ENCODE results near the gene HUNK. TPM values are rescaled to one million over a fixed set of nuclear protein-coding genes. Genes with fewer than 3 reads are reported as not detected.

The HUNK gene
- total and polyA plus RNA-seq, 12 donors: 0.13 to 1.4 (median 0.54) TPM

DNA sequence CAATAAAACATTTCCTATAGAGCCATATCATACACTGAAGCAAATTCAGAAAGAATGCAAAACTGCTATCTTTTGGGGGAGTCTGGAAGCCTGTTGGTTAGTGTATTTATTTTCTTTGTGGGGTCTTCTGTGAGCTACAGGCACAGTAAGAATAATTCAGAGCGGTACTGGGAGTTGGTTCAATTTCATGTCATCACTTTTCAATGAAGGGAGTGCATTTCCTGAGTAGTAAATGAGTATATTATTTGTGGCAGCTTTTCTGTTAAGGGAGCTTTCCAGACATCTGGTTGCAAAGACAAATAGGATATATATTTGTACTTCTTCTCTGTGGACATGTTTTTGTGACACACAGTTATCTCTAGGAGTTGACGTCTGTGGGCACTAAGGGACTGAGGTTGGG, 130.6 kb downstream of the HUNK start:
- H3K4me3 ChIP-seq: no peak overlapping the region
- H3K4me1 ChIP-seq (replicated peaks in 1 of 2): no peaks in the 10 kb centered on the region
- no peaks in the 10 kb centered on the region for H3K9me3 ChIP-seq (replicated peaks in 1 of 3)
- no peaks in the 10 kb centered on the region for H3K36me3 ChIP-seq (replicated peaks in 1 of 2)
- TF ChIP-seq CTCF (IDR thresholded peaks at IDR 0.05) (no peak), POLR2A (IDR thresholded peaks at IDR 0.05) (no peak)
- H3K27ac ChIP-seq: no peak overlapping the region
- DNase-seq: no peak
- WGBS, 4 donors: 78 to 86% (median 83%) methylated on average over 2 of the region's 2 CpGs
- intact Hi-C loops (cut with DNase I): no loop called here
- no peaks in the 10 kb centered on the region for H3K27me3 ChIP-seq

GRCh38 chr21:32004291-32004690, 131.5 kb downstream of the HUNK start:
- no peak for TF ChIP-seq CTCF (IDR thresholded peaks at IDR 0.05)
- TF ChIP-seq POLR2A (IDR thresholded peaks at IDR 0.05): no peak
- Histone ChIP-seq H3K27me3 (no peaks in the 10 kb centered on the region), H3K9me3 (replicated peaks in 1 of 3) (no peaks in the 10 kb centered on the region), H3K4me3 (no peak overlapping the region), H3K27ac (no peak overlapping the region), H3K36me3 (replicated peaks in 1 of 2) (no peaks in the 10 kb centered on the region), H3K4me1 (replicated peaks in 1 of 2) (no peaks in the 10 kb centered on the region)
- intact Hi-C loops (cut with DNase I): no loop called here
- 76 to 90% (median 86%) methylated on average over 3 of the region's 3 CpGs for WGBS, 4 donors
- DNase-seq: no peak

- Histone ChIP-seq H3K27ac (no peak overlapping the region), H3K4me3 (no peak overlapping the region), H3K36me3 (replicated peaks in 1 of 2) (no peaks in the 10 kb centered on the region), H3K9me3 (replicated peaks in 1 of 3) (no peaks in the 10 kb centered on the region), H3K27me3 (no peaks in the 10 kb centered on the region), H3K4me1 (replicated peaks in 1 of 2) (no peaks in the 10 kb centered on the region)
- TF ChIP-seq POLR2A (IDR thresholded peaks at IDR 0.05): no peak
- no peak for TF ChIP-seq CTCF (IDR thresholded peaks at IDR 0.05)
- intact Hi-C loops (cut with DNase I): no loop called here
- WGBS, 4 donors: 26 to 59% (median 41%) methylated on average over 5 of the region's 5 CpGs
- DNase-seq: peak in 4 of 7 donors; percentile 26 to 58 (median 48)
These were observed 134.6 kb downstream of the HUNK start for GRCh38 chr21:32007456-32007855.

- DNase-seq: no peak
- intact Hi-C loops (cut with DNase I): no loop called here
- H3K36me3 ChIP-seq (replicated peaks in 1 of 2): no peaks in the 10 kb centered on the region
- WGBS, 4 donors: 78 to 86% (median 79%) methylated on average over 2 of the region's 2 CpGs
- no peaks in the 10 kb centered on the region for H3K4me1 ChIP-seq (replicated peaks in 1 of 2)
- no peak overlapping the region for H3K27ac ChIP-seq
- TF ChIP-seq POLR2A (IDR thresholded peaks at IDR 0.05): no peak
- no peak for TF ChIP-seq CTCF (IDR thresholded peaks at IDR 0.05)
- no peaks in the 10 kb centered on the region for H3K27me3 ChIP-seq
- H3K4me3 ChIP-seq: no peak overlapping the region
- no peaks in the 10 kb centered on the region for H3K9me3 ChIP-seq (replicated peaks in 1 of 3)
These were observed 135.9 kb downstream of the HUNK start for GRCh38 chr21:32008714-32009113.

Data from adrenal gland (tissue), 12 donors.